Middle frontal gyrus (tissue), 1 donor: Measurements from ENCODE around the gene TMC1.

Experiments
- DNase-seq: peaks from one replicate; pipeline ENCODE4 v3.0.0-alpha.2; 2015; ENCODE audit warnings: low spot score; ENCODE audit errors: extremely low spot score

Gene TMC1

GRCh38 chr9:72574156-72574810 is 52.9 kb downstream of the TMC1 start:
- no peak for DNase-seq

- no peak for DNase-seq
Observed at GRCh38 chr9:72575666-72576065, 54.3 kb downstream of the TMC1 start.

- no peak for DNase-seq
Observed at GRCh38 chr9:72576087-72576486, 54.7 kb downstream of the TMC1 start.

- no peak for DNase-seq
Observed at GRCh38 chr9:72577212-72577753, 55.9 kb downstream of the TMC1 start.

GRCh38 chr9:72579190-72579589 is 57.8 kb downstream of the TMC1 start:
- no peak for DNase-seq

GRCh38 chr9:72579880-72580550 is 58.6 kb downstream of the TMC1 start:
- DNase-seq, result no peak

GRCh38 chr9:72581694-72582093 is 60.3 kb downstream of the TMC1 start:
- DNase-seq, result no peak

- no peak for DNase-seq
Observed at GRCh38 chr9:72583370-72583769, 62.0 kb downstream of the TMC1 start.

GRCh38 chr9:72586388-72587130 is 65.2 kb downstream of the TMC1 start:
- DNase-seq, result no peak

- peak; percentile 58 for DNase-seq
Observed at GRCh38 chr9:72588336-72588735, 66.9 kb downstream of the TMC1 start.

GRCh38 chr9:72589667-72590521 is 68.5 kb downstream of the TMC1 start:
- DNase-seq, result no peak

GRCh38 chr9:72590824-72591223 is 69.4 kb downstream of the TMC1 start:
- DNase-seq, result no peak

- DNase-seq, result peak; percentile 63
Observed at GRCh38 chr9:72592502-72593403, 71.3 kb downstream of the TMC1 start.

- DNase-seq, result no peak
Observed at GRCh38 chr9:72596451-72597180, 75.2 kb downstream of the TMC1 start.

GRCh38 chr9:72597181-72597517 is 75.7 kb downstream of the TMC1 start:
- DNase-seq, result no peak

- DNase-seq, result no peak
Observed at GRCh38 chr9:72597601-72598000, 76.2 kb downstream of the TMC1 start.

- no peak for DNase-seq
Observed at GRCh38 chr9:72598639-72599038, 77.2 kb downstream of the TMC1 start.

GRCh38 chr9:72599874-72600534 is 78.6 kb downstream of the TMC1 start:
- no peak for DNase-seq

- DNase-seq, result no peak
Observed at GRCh38 chr9:72600671-72601070, 79.3 kb downstream of the TMC1 start.
